ENCODE data around the gene ALDH18A1.
"Not testable (repeated sequence)": the region's sequence is repeated elsewhere in the genome, so short reads cannot be mapped to it uniquely, and the experiment has no call there.

- TF ChIP-seq CTCF (IDR thresholded peaks at IDR 0.05 in 8 of 11, conservative IDR thresholded peaks at IDR 0.05 in 3 of 11); POLR2AphosphoS5 (IDR thresholded peaks at IDR 0.05): not testable (repeated sequence)
Measured at GRCh38 chr10:95620415-95620814, 36.1 kb downstream of the ALDH18A1 start.
